ENCODE measurements around the gene RAD51AP2.

GRCh38 chr2:17550907-17551306 lies 32.7 kb upstream of the RAD51AP2 start:
- no peak for TF ChIP-seq SUZ12 (IDR thresholded peaks at IDR 0.05; ENCODE audit: extremely low read depth, insufficient read depth, insufficient read length)
- no peak for TF ChIP-seq YY1 (IDR thresholded peaks at IDR 0.05; ENCODE audit: insufficient read depth, insufficient read length)
- TF ChIP-seq ZNF274 (IDR thresholded peaks at IDR 0.05; ENCODE audit: low read depth, low read length) = no peak
